T-helper 17 cell (primary cell): ENCODE measurements around the gene MFAP4. TPM values are rescaled to one million over a fixed set of nuclear protein-coding genes. Genes with fewer than 3 reads are reported as not detected.
"Not testable (repeated sequence)": the region's sequence is repeated elsewhere in the genome, so short reads cannot be mapped to it uniquely, and the experiment has no call there.

Experiments used
- ATAC-seq: fragments of 150-1000 bp; cut with Tn5 transposase; 2 replicates; pipeline ENCODE4 v1.10.0; 2021; ENCODE audit warnings: mild to moderate bottlenecking, moderate library complexity
- DNase-seq, 3 donors: peaks; one replicate each; pipeline versions ENCODE4 v3.0.0 to v3.0.0-alpha.2; 2020 to 2021
- H3K9me3 ChIP-seq: one replicate; pipeline ENCODE4 v1.7.0; 2013; ENCODE audit warnings: low read length, mild to moderate bottlenecking; ENCODE audit not compliant: control insufficient read depth, poor library complexity, severe bottlenecking
- H3K27ac Mint-ChIP-seq: one replicate; pipeline ENCODE4 v1.8.0; 2022; ENCODE audit warnings: mild to moderate bottlenecking, moderate library complexity, mixed read lengths
- H3K27me3 Mint-ChIP-seq: one replicate; pipeline ENCODE4 v1.8.0; 2022; ENCODE audit warnings: mixed read lengths
- H3K36me3 Mint-ChIP-seq: one replicate; pipeline ENCODE4 v1.8.0; 2022; ENCODE audit warnings: low read depth, mixed read lengths
- H3K4me1 Mint-ChIP-seq: one replicate; pipeline ENCODE4 v1.8.0; 2022; ENCODE audit warnings: mild to moderate bottlenecking, mixed read lengths
- H3K4me3 Mint-ChIP-seq: one replicate; pipeline ENCODE4 v1.8.0; 2022; ENCODE audit warnings: mild to moderate bottlenecking, moderate library complexity, mixed read lengths
- total RNA-seq, 4 donors: library from RNA in 2 of 4; stranded (reverse) in 2 of 4; gene quantifications; one replicate each; pipeline ENCODE4 v1.2.3 and lab custom pipeline; 2022 to 2026

Gene MFAP4
- total RNA-seq, 2 donors from 2014 or later: not detected

GRCh38 chr17:19357351-19357750 lies 29.6 kb downstream of the MFAP4 start:
- ATAC-seq (no peak), DNase-seq (no peak)
- no peak overlapping the region for H3K27ac Mint-ChIP-seq
- no peak overlapping the region for H3K4me3 Mint-ChIP-seq
- peaks cover 56% of the 10 kb centered on the region for H3K27me3 Mint-ChIP-seq
- H3K36me3 Mint-ChIP-seq: peaks cover 6% of the 10 kb centered on the region
- H3K4me1 Mint-ChIP-seq: peaks cover 9% of the 10 kb centered on the region
- no peaks in the 10 kb centered on the region for H3K9me3 ChIP-seq

- DNase-seq (no peak), ATAC-seq (no peak)
- no peaks in the 10 kb centered on the region for H3K9me3 ChIP-seq
- Mint-ChIP-seq H3K27ac (no peak overlapping the region), H3K27me3 (peaks cover 51% of the 10 kb centered on the region), H3K4me1 (peaks cover 2% of the 10 kb centered on the region), H3K4me3 (no peak overlapping the region), H3K36me3 (peaks cover 6% of the 10 kb centered on the region)
Measured at GRCh38 chr17:19354748-19355147, 32.2 kb downstream of the MFAP4 start.

- not testable (repeated sequence) for H3K36me3 Mint-ChIP-seq, H3K27ac Mint-ChIP-seq
- peaks cover 44% of the 10 kb centered on the region for H3K27me3 Mint-ChIP-seq
Measured at GRCh38 chr17:19353401-19353800, 33.6 kb downstream of the MFAP4 start.

GRCh38 chr17:19348806-19349205 lies 38.2 kb downstream of the MFAP4 start:
- H3K27ac Mint-ChIP-seq: no peak overlapping the region
- H3K9me3 ChIP-seq: no peaks in the 10 kb centered on the region
- H3K27me3 Mint-ChIP-seq: peaks cover 22% of the 10 kb centered on the region
- DNase-seq: no peak
- no peaks in the 10 kb centered on the region for H3K36me3 Mint-ChIP-seq
- no peaks in the 10 kb centered on the region for H3K4me1 Mint-ChIP-seq
- no peak for ATAC-seq
- H3K4me3 Mint-ChIP-seq: no peak overlapping the region

More at GRCh38 chr17:19353401-19353800, 33.6 kb downstream of the MFAP4 start:
- not testable (repeated sequence) for ATAC-seq, DNase-seq, H3K4me1 Mint-ChIP-seq, H3K4me3 Mint-ChIP-seq, H3K9me3 ChIP-seq

- no peak for DNase-seq
- Mint-ChIP-seq H3K36me3 (no peaks in the 10 kb centered on the region), H3K27me3 (peaks cover 22% of the 10 kb centered on the region), H3K4me3 (no peak overlapping the region), H3K4me1 (no peaks in the 10 kb centered on the region), H3K27ac (no peak overlapping the region)
- ATAC-seq: no peak
- H3K9me3 ChIP-seq: no peaks in the 10 kb centered on the region
Measured at GRCh38 chr17:19348081-19348650, 38.8 kb downstream of the MFAP4 start.

GRCh38 chr17:19347323-19348080 lies 39.5 kb downstream of the MFAP4 start:
- H3K9me3 ChIP-seq: no peaks in the 10 kb centered on the region
- Mint-ChIP-seq H3K27ac (no peak overlapping the region), H3K4me3 (no peak overlapping the region), H3K36me3 (no peaks in the 10 kb centered on the region), H3K27me3 (peaks cover 22% of the 10 kb centered on the region), H3K4me1 (no peaks in the 10 kb centered on the region)
- DNase-seq (no peak), ATAC-seq (no peak)

GRCh38 chr17:19346351-19347255 lies 40.4 kb downstream of the MFAP4 start:
- DNase-seq (no peak), ATAC-seq (no peak)
- H3K9me3 ChIP-seq: no peaks in the 10 kb centered on the region
- peaks cover 24% of the 10 kb centered on the region for H3K27me3 Mint-ChIP-seq
- peaks cover 4% of the 10 kb centered on the region for H3K4me1 Mint-ChIP-seq
- peaks cover 5% of the 10 kb centered on the region for H3K36me3 Mint-ChIP-seq
- H3K4me3 Mint-ChIP-seq: no peak overlapping the region
- no peak overlapping the region for H3K27ac Mint-ChIP-seq

- DNase-seq (no peak), ATAC-seq (no peak)
- H3K9me3 ChIP-seq: no peaks in the 10 kb centered on the region
- Mint-ChIP-seq H3K36me3 (peaks cover 6% of the 10 kb centered on the region), H3K27ac (no peak overlapping the region), H3K27me3 (peaks cover 29% of the 10 kb centered on the region), H3K4me1 (peaks cover 8% of the 10 kb centered on the region), H3K4me3 (no peak overlapping the region)
Measured at GRCh38 chr17:19345486-19346350, 41.3 kb downstream of the MFAP4 start.

GRCh38 chr17:19345067-19345460 lies 41.9 kb downstream of the MFAP4 start:
- peaks cover 6% of the 10 kb centered on the region for H3K36me3 Mint-ChIP-seq
- ATAC-seq: no peak
- peaks cover 8% of the 10 kb centered on the region for H3K4me1 Mint-ChIP-seq
- H3K27me3 Mint-ChIP-seq: peaks cover 29% of the 10 kb centered on the region
- H3K27ac Mint-ChIP-seq: no peak overlapping the region
- no peaks in the 10 kb centered on the region for H3K9me3 ChIP-seq
- no peak for DNase-seq
- H3K4me3 Mint-ChIP-seq: no peak overlapping the region

GRCh38 chr17:19344311-19345066 lies 42.5 kb downstream of the MFAP4 start:
- Mint-ChIP-seq H3K4me3 (no peak overlapping the region), H3K27ac (no peak overlapping the region), H3K4me1 (peaks cover 8% of the 10 kb centered on the region), H3K36me3 (peaks cover 6% of the 10 kb centered on the region), H3K27me3 (peaks cover 27% of the 10 kb centered on the region)
- no peak for DNase-seq
- H3K9me3 ChIP-seq: no peaks in the 10 kb centered on the region
- no peak for ATAC-seq

GRCh38 chr17:19343671-19344151 lies 43.3 kb downstream of the MFAP4 start:
- peaks cover 8% of the 10 kb centered on the region for H3K4me1 Mint-ChIP-seq

GRCh38 chr17:19343256-19343630 lies 43.7 kb downstream of the MFAP4 start:
- no peaks in the 10 kb centered on the region for H3K9me3 ChIP-seq
- ATAC-seq (no peak), DNase-seq (no peak)
- H3K36me3 Mint-ChIP-seq: peaks cover 6% of the 10 kb centered on the region
- no peak overlapping the region for H3K27ac Mint-ChIP-seq
- peaks cover 8% of the 10 kb centered on the region for H3K4me1 Mint-ChIP-seq
- peaks cover 28% of the 10 kb centered on the region for H3K27me3 Mint-ChIP-seq
- no peak overlapping the region for H3K4me3 Mint-ChIP-seq

More at GRCh38 chr17:19343671-19344151, 43.3 kb downstream of the MFAP4 start:
- Mint-ChIP-seq H3K27me3 (peaks cover 28% of the 10 kb centered on the region), H3K36me3 (peaks cover 6% of the 10 kb centered on the region), H3K4me3 (no peak overlapping the region), H3K27ac (no peak overlapping the region)
- ATAC-seq: no peak
- no peaks in the 10 kb centered on the region for H3K9me3 ChIP-seq
- no peak for DNase-seq
